Posterior vena cava (tissue), 2 donors: ENCODE results near the gene LYZ. TPM values are rescaled to one million over a fixed set of nuclear protein-coding genes. Genes with fewer than 3 reads are reported as not detected.
A peak's percentile ranks its signal among the peaks of the same experiment; 100 is the strongest.

Source experiments
- DNase-seq: peaks from one replicate; pipeline ENCODE4 v3.0.0-alpha.2; 2020; ENCODE audit warnings: low spot score
- intact Hi-C, 2 donors: fragments of 100-400 bp; cut with DNase I; formaldehyde crosslinking; loops; one replicate each; pipeline versions ENCODE4 v1.14.1 to v1.14.2; 2022 to 2023
- total RNA-seq, 2 donors: library from RNA; stranded (reverse); fragmentation: NEBNext Ultra II Directional; extraction: Animal tissue kit (Norgen Biotek cat#: 25700); gene quantifications; one replicate each; pipeline ENCODE4 v1.2.1, GENCODE V29; 2021
- donor health status: DM: yes; HTN: yes; CAD: no.
- donor health status: DM: yes; HTN: yes; CAD: no.

The LYZ gene
- total RNA-seq, 2 donors from 2014 or later: 20.7 to 50.3 TPM

DNA sequence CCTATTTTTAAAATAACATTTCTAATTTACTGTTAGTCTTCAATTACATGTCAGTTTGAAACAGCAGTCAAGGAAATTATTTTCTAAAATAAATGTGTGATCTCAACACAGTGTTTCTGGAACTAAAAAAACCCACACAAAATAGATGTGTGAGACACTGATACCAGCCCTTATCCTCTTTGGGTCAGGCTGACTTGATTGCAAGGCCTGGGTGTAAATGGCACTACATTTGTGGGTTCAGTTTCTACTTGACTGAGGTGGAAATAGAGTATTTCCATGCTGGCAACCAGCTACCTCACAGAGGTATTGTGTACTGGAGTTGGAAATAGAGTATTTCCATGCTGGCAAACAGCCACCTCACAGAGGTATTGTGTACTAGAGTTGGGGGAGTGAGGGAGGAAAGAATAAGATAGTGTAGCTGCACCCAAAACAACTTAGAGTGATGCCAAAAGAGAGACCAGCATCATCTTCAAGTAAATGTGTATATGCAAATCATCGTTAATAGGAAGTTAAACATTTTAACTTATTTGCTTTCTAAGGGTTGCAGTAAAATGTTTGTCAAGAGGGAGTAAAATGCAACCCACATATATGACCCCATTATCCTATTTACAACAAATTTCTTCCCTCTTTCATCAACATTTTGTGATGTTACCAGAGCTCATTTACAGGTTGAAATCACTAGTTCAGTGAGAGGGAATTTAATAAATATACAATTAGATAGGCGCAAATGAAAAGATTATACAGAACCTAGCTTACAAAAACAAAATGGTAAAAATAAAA is 10.7 kb upstream of the LYZ start:
- no peak for DNase-seq
- intact Hi-C loops: no loop called here

DNA sequence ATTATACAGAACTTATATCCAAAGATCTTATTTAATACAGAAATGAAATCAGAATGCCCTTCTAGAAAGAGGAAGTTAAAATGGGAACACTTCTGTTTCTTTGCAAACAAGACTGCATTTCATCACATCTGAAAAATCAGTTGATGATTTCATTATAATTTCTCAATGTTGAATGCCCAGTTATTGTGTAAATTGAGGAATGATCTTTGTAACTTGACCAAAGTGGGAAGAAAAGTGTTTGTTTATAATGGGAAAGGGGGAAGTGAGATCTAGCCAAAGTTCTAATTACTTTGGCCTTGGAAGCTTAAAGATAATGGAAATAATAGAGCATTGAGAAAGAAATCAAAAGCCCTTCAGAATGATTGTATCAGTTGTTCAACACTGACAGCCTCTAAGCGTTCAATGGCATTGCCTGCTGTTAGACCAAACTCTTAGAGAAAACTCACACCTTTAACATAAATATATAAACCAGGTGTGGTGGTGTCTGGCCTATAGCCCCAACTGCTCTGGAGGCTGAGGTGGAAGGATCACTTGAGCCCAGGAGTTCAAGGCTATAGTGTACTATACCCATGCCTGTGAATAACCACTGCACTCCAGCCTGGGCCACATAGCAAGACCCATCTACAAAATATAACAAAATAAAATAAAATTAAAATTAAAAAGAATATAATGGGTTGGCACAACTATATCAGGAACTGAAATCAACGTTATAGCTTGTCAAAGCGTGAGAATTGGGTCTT is 9.9 kb upstream of the LYZ start:
- no peak for DNase-seq
- intact Hi-C loops: no loop called here

DNA sequence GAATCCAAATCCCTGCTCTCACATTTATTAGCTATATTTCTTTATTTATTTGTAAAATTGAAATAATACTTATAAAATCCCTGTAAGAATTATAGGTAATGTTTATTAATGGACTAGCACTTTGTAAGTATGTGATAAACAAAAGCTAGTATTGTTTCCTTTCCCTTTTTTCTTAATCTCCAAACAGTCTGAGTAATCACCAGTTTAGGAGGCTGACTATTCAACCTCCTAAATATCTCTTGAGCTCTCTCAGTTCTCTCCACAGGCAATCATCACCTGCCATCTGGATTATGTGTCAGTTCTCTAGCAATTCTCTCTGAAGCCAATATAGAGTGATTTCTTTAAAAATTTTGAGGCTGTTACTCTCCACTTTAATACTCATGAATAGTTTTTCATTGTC is 9.2 kb upstream of the LYZ start:
- intact Hi-C loops: no loop called here
- no peak for DNase-seq

DNA sequence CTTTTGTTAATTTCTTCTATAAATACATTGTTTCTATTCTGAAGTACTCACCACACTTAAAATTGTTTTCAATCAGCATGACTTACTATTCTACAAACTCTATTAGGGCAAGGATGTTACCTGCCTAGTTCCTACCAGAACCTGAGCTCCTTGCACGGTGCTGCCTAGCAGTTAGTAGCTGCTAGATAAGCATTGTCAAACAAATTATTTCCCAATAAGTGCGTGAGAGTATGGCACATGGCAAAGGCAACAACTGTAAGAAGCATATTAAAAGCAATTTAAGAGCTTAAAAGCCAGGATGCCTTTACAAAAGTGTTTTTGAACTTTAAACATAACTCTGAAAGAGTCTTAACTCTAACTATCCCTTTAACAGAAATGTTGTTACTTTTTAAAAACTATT is 8.2 kb upstream of the LYZ start:
- no peak for DNase-seq
- intact Hi-C loops: no loop called here

DNA sequence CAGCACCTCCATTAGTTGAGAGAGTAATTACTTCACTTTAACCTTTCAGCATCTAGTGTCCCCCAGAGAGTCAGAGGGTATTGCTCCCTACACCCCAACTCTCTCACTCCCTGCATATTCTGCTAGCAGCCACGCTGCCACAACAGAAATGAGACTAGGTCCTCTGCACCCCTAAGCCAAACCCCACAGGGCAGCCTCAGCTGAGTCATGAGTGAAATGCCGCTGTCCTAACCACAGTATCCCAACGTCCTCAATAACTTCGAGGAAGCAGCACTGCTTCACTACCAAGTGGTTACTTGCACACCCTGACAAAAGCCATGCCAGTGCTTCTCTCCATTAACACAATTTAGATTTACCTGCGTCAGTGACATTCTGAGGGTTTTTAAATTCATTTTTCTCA is 6.9 kb upstream of the LYZ start:
- intact Hi-C loops: no loop called here
- DNase-seq: no peak

DNA sequence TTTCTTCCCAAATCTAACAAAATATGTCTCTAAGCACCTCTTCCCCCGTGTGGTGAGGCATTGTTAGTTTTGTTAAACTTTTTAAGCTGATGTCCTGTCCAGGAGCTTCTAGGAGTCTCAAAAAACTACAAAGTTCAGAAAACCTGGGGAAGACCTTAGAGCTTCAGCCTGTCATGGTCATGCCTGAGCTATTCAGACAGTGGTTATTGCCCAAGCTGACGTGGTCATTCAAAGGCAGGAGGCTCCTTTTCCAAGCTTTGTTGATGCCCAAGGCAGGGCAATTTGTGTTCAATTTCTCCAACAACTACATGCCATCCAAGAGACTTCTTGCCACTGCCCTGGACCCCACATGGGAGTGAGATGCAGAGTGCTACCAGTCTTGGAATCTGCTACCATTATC is 5.8 kb upstream of the LYZ start:
- intact Hi-C loops: no loop called here
- no peak for DNase-seq

DNA sequence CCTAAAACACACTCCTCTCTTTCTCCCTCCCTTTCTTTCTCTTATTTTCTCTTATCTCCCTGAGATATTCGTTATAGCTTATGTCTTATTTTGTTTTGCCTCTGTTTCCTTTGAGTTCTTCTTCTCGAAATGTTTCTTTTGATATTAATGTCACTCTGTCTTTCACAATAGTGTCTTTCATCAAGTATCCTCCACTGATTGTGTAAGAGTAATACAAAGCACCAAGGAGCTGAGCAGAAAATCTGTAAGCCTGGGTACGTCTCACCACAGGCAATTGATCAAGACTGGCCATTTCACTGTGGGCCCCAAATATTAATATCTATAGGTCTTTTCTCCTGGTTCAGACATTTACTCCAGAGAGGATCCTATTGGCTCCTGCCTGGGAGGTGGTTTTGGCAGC is 4.8 kb upstream of the LYZ start:
- intact Hi-C loops: no loop called here
- DNase-seq: no peak

DNA sequence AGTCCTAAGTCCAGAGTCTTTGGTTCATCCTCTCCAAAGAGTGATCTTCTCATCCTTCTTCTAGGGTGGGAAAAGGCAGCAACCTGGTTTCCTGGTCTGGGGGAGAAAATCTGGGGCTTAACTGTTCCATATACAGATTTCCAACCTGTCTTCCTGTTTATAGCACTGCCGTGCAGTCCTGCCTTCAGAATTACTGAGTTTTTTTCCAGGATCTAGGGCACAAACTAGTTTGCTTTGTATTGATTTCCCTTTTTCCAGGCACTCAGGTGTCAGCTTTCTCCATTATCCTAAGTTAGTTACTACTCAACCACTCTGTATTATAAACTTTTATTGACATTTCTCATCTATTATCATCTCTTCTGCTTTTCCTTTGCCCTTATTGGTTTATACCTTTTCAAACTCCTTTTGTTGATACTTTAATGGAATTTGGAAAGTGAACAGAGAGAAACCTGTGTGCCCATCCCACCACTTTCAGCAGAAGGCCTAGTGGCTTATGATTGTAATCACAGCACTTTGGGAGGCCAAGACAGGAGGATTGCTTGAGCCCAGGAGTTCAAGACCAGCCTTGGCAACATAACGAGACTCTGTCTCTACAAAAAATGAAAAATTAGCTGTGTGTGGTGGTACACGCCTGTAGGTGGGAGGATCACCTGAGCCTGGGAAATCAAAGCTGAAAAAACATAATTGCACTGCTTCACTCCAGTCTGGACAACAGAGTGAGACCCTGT is 4.1 kb upstream of the LYZ start:
- intact Hi-C loops: no loop called here
- no peak for DNase-seq

DNA sequence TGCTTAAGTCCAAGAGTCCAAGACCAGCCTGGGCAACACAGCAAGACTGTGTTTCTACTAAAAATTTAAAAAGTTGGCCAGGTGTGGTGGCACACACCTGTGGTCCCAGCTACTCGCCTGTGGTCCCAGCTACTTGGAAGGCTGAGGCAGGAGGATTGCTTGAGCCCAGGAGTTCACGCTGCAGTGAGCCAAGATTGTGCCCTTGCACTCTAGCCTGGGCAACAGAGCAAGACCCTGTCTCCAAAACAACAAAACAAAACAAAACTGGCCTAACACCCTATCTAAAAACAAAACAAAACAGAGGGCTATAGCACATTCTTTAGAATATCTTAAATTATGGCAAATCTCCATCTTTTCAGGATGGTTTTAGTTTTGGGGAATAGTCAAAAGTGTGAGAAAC is 3.1 kb upstream of the LYZ start:
- DNase-seq: no peak

DNA sequence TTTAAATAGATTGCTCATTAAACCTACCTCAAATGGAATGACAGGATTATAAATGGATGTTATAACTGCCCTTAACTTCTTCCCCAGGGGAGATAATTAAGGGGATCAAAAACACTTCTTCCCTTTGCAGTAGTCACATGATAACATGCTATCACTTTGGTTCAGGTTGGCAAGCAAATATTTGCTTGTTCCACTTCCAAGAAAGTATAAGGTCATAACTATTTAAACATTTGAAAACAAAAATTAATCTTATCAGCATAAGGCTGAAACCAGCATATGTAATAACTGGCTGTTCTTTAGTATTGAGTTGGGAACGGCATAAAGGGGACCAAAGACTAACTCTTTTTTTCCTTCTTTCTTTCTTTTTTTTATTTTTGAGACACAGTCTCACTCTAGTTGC is 2.4 kb upstream of the LYZ start:
- intact Hi-C loops: no loop called here
- no peak for DNase-seq

More for the DNA sequence above, 3.1 kb upstream of the LYZ start:
- intact Hi-C loops: no loop called here

DNA sequence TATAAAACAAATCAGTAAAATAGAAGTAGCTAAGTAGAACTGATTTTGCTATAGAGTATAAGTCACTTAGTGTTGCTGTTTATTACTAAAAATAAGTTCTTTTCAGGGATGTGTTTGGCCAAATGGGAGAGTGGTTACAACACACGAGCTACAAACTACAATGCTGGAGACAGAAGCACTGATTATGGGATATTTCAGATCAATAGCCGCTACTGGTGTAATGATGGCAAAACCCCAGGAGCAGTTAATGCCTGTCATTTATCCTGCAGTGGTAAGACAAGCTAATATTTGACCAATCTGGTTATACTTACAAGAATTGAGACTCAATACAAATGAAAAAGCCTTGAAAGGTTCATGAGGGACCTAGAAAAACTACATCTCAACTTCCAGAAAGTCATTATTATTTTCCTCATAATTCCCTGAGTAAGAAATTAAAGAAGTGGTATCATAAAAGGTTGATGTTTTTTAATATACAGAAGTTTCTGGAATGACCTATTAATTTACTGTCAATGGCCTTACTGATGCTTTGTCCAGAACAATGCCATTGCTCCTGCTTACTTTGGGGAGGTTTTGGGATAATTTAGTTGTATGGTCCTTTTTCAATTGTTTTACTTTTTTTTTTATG is 1.9 kb downstream of the LYZ start:
- DNase-seq: no peak
- intact Hi-C loops: no loop called here

DNA sequence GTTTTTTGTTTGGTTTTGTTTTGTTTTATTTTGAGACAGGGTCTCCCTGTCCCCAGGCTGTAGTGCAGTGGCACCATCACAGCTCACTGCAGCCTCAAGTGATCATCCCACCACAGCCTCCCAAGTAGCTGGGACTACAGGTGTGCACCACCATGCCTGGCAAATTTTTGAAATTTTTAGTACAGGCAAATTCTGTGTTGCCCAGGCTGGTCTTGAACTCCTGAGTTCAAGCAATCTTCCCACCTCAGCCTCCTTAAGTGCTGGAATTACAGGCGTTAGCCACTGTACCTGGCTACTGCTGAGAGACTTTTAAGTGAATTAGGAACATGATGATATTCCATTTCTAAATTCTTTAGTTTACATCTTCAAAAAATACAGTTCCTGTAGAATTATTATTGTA is 2.6 kb downstream of the LYZ start:
- DNase-seq: no peak
- intact Hi-C loops: no loop called here

DNA sequence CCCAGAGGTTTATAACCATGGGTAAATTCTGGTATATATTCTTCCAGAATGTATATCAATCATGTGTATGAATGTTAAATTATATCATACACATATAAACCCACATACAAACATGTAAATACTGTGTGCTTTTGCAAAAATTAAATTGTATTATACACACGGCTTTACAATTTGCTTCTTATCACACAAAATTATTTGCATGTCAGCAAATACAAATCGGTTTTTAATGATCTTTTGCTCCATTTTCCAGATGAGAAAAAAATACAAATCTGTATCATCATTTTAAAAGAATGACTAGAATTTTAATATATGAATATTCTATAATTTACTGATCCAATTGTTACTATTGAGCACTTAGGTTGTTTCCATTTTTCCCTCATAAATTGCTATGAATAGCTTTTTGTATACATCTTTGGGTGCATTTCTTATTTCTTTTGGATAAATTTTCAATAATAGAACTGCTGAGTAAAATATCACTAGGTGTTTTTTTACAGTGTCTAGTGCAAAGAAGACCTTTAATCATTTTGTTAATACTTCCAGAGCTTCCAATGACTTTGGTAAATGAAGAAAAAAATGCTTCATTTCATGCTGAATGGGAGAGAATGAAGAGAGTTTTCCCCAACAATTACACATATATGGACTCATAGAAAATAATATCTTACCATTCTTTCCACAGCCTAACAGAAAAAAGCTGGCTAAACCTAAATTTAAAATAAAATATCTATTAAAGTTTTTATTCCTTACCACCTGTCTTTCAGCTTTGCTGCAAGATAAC is 3.5 kb downstream of the LYZ start:
- intact Hi-C loops: no loop called here
- DNase-seq: no peak

DNA sequence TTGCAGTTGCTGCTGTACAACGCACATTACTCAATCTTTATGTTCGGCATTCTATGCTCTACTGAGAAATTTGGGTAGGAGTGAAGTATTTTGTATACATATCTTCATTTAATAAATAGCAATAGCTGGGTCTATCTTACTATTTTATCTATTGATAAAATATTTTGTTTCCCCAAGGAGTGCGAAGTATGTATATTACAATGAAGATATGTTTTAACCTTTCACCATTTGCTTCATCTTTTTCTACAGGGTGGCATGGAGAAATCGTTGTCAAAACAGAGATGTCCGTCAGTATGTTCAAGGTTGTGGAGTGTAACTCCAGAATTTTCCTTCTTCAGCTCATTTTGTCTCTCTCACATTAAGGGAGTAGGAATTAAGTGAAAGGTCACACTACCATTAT is 4.7 kb downstream of the LYZ start:
- no peak for DNase-seq
- intact Hi-C loops: no loop called here

DNA sequence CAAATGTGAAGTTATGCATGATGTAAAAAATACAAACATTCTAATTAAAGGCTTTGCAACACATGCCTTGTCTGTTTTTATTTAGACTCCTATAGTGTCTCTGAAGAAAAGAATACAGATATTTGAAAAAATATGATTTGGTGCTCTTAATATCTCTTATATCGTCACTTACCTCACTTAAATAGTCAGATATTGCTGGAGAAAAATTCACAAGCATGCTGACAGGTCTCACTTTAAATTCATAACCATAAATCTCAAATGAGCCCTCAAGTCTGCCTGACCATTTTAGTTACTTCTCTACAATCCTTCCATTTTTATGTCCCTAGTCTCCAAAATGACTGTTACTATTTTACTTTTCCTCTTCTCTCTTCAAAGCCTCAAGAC is 6.0 kb downstream of the LYZ start:
- no peak for DNase-seq
- intact Hi-C loops: no loop called here

DNA sequence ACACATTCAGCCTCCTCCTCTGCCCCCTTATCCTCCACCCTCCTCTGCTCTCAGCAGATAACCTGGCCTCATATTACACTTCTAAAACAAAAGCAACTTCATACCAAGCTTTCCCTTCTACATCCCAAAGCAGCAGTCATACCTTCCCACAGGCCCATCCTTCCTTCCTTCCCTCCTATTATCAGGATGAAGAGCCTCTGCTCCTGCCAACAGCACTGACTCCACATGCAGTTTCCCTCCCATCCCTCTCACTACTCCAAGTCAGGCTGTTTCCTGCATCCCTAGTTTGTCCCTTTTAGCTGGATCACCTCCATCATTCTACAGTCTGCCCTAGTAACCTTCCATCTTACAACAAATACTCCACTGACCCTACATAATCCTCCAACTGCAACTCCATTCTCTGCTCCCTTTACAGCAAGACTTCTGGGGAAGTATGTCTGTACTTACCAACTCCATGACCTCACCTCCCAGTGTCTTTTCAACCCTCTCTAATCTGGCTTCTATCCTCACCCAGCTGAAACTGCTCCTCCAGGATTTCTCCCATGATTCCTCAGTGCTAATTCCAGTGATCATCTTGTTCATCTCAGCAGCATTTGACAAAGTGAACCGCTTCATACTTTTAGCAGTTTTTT is 6.5 kb downstream of the LYZ start:
- intact Hi-C loops: no loop called here
- no peak for DNase-seq

DNA sequence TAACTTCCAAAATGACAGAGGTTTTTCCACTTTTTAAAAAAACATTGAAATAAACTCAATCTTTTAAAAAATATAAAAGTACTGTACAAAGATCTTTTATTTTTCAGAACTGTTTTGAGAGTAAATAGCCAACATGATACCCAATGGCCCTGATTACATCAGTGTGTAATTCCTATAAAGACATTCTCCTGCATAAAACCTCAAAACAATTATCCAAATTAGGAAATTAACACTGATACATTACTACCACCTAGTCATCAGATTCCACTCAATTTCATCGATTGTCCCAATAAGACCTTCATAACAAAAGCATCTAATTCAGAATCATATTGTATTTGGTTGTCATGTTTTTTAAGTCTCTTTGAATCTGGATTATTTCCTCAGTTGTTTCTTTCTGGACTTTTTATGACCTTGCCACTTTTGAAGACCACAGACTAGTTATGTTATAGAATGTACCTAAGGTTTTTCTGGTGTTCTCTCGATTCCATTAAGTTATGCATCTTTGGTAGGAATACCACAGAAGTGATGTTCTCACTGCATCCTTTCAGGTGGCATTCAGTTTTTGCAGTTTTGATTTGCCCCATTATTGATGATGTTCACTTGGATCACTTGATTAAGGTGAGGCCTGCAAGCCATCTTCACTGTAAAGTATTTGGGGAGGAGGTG is 7.3 kb downstream of the LYZ start:
- DNase-seq: no peak
- intact Hi-C loops: no loop called here

DNA sequence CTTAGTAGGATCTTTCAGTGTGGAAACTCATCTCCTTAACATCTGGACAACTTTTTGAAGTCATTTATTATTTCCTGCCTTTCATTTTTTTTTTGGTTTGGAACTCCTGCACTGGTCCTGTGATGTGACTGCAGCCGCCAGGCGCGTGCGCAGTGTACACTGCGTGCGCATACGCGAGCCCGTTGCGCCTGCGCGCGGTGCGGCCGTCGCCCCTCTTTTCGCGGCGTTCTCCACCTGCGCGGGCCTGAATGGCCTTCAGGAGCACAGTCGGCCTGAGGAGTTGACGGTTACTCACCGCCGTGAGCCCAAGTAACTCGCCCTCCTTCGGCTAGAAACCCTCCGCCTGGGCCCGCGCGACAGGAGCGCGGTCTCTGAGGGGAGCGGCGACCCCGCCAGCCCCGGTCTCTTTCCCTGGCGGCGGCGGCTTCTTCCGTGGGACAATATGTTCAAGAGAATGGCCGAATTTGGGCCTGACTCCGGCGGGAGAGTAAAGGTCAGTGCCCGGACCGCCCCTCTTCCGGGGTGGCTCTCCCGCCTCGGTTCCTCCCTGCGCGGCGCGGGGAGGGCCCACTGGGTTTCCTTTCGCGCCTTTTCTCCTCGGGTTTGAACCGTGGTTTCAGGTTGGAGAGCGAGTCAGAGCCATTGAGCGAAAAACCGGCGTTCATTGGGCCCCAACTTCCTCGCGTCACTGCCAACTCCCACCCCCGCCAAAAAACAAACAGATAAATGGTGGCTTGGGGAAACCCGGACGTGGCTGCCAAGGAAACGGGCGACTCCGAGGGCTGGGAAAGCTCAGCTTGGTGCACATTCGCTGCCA is 11.6 kb downstream of the LYZ start, which contains the start of gene YEATS4:
YEATS4 (plus strand) TSS at position 213 of the 817 bp plus-strand sequence; CDS start at position 443, 230 bp downstream.
- intact Hi-C loops: no loop called here
- DNase-seq: peak; percentile 94
